Gastroesophageal sphincter (tissue), 3 donors: Measurements from ENCODE around the gene OR2S2.

Source experiments
- CTCF ChIP-seq, 4 experiments: fragments of 200-600 bp in 2 of 4; fragments of 450-650 bp in 2 of 4; sonication (generic) in 1 of 4; IDR thresholded peaks; one replicate each; pipeline ENCODE4 v1.5.1; 2017 to 2019; ENCODE audit warnings: antibody characterized with exemption in 4 of 4, mild to moderate bottlenecking in 2 of 4, moderate library complexity in 2 of 4
- EP300 ChIP-seq: sonication (generic); formaldehyde crosslinking; IDR thresholded peaks from one replicate; pipeline ENCODE4 v1.6.1; 2017; ENCODE audit warnings: antibody characterized with exemption, mild to moderate bottlenecking
- POLR2A ChIP-seq, 2 donors: fragments of 450-650 bp; IDR thresholded peaks; one replicate each; pipeline ENCODE4 v1.6.1; 2017; ENCODE audit warnings: antibody characterized with exemption in 2 of 2, mild to moderate bottlenecking in 2 of 2, moderate library complexity in 1 of 2
- POLR2AphosphoS5 ChIP-seq: sonication (generic); formaldehyde crosslinking; IDR thresholded peaks from one replicate; pipeline ENCODE4 v1.6.1; 2017; ENCODE audit warnings: antibody characterized with exemption

GRCh38 chr9:35966433-35966832 is 8.5 kb upstream of the OR2S2 start:
- TF ChIP-seq CTCF (IDR thresholded peaks at IDR 0.05) (no peak), POLR2AphosphoS5 (no peak), EP300 (no peak), POLR2A (IDR thresholded peaks at IDR 0.05) (no peak)
